Esophagus muscularis mucosa (tissue), 4 donors: ENCODE results near the gene MXI1. TPM values are rescaled to one million over a fixed set of nuclear protein-coding genes. Genes with fewer than 3 reads are reported as not detected.
"Not testable (repeated sequence)": the region's sequence is repeated elsewhere in the genome, so short reads cannot be mapped to it uniquely, and the experiment has no call there.

Source experiments
- DNase-seq: peaks from one replicate; pipeline ENCODE4 v3.0.0-alpha.2; 2017; ENCODE audit errors: extremely low spot score
- H3K27ac ChIP-seq, 4 donors: fragments of 200-600 bp; sonication (generic); replicated peaks in 1 of 4; 1 replicate in 3 of 4; 2 replicates in 1 of 4; pipeline ENCODE4 v1.5.1; 2016 to 2019; ENCODE audit warnings: mild to moderate bottlenecking in 1 of 4
- H3K27me3 ChIP-seq, 4 donors: fragments of 200-600 bp; sonication (generic); one replicate each; pipeline versions ENCODE4 v1.5.1 to v1.6.0; 2016 to 2019
- H3K36me3 ChIP-seq, 4 donors: fragments of 200-600 bp; sonication (generic); one replicate each; pipeline ENCODE4 v1.5.1; 2016 to 2019
- H3K4me1 ChIP-seq, 4 donors: fragments of 200-600 bp; sonication (generic); one replicate each; pipeline ENCODE4 v1.5.1; 2016 to 2019
- H3K4me3 ChIP-seq, 4 donors: fragments of 200-600 bp; sonication (generic); 1 replicate in 2 of 4; 2 replicates in 2 of 4; pipeline ENCODE4 v1.5.1; 2016 to 2019; ENCODE audit warnings: mild to moderate bottlenecking in 4 of 4, moderate library complexity in 1 of 4
- H3K9me3 ChIP-seq, 4 donors: fragments of 200-600 bp; sonication (generic); 1 replicate in 3 of 4; 2 replicates in 1 of 4; pipeline ENCODE4 v1.5.1; 2016 to 2019
- CTCF ChIP-seq, 3 experiments: fragments of 200-600 bp in 2 of 3; fragments of 450-650 bp in 1 of 3; sonication (generic) in 2 of 3; IDR thresholded peaks; one replicate each; pipeline ENCODE4 v1.5.1; 2017 to 2019; ENCODE audit warnings: antibody characterized with exemption in 3 of 3, mild to moderate bottlenecking in 2 of 3, moderate library complexity in 1 of 3
- EP300 ChIP-seq: sonication (generic); formaldehyde crosslinking; IDR thresholded peaks from one replicate; pipeline ENCODE4 v1.6.1; 2017; ENCODE audit warnings: antibody characterized with exemption
- POLR2A ChIP-seq: fragments of 450-650 bp; IDR thresholded peaks from one replicate; pipeline ENCODE4 v1.6.1; 2017; ENCODE audit warnings: antibody characterized with exemption, moderate library complexity, mild to moderate bottlenecking, low read depth
- POLR2AphosphoS5 ChIP-seq, 2 donors: sonication (generic); formaldehyde crosslinking; IDR thresholded peaks; one replicate each; pipeline ENCODE4 v1.6.1; 2017; ENCODE audit warnings: antibody characterized with exemption in 2 of 2
- whole genome bisulfite sequencing: methylation state at CpG from one replicate; pipeline ENCODE4 v1.1.5; 2018; 5-methylcytosine and 5-hydroxymethylcytosine counted together
- intact Hi-C: fragments of 100-400 bp; cut with DNase I; formaldehyde crosslinking; loops from one replicate; pipeline ENCODE4 v1.15.1; 2023
- total RNA-seq, 4 donors: library from RNA; depleted of rRNA; stranded (reverse); fragments of >200 nt; gene quantifications; one replicate each; pipeline versions ENCODE4 v1.1.0 to v1.2.1, GENCODE V29; 2016

MXI1 gene
- total RNA-seq, 4 donors from 2014 or later: 198 to 292 (median 226) TPM

DNA sequence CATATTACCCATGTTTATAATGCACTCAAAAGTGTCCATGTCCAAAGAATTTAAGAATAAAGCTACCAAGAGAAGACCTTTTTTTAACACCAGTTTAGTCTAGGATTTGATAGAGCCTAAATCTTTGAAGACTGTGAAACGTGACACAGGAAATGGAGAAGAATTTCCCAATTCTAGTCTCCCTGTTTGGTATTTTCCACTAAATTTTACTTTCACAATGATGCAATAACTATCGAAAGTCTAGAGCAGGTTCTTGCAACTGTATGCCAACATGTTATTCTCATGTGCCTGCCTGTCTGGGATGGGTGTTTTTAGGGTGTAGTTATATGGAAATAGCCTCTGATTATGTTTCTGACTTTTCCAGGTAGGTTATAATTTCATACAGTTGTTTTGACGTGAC lies 6.9 kb upstream of the MXI1 start:
- no peak for DNase-seq
- intact Hi-C loops: loop anchor here (2.0 to 10.0 kb wide), 3 partner anchors 60 to 364 kb away; partner anchors contain the start of gene SMC3
- Histone ChIP-seq H3K27ac (no peak overlapping the region), H3K4me3 (no peak overlapping the region), H3K4me1 (no peaks in the 10 kb centered on the region), H3K36me3 (no peaks in the 10 kb centered on the region), H3K27me3 (no peaks in the 10 kb centered on the region), H3K9me3 (no peaks in the 10 kb centered on the region)
- TF ChIP-seq POLR2AphosphoS5 (IDR thresholded peaks at IDR 0.05) (no peak), EP300 (no peak), POLR2A (no peak), CTCF (IDR thresholded peaks at IDR 0.05) (no peak)
- WGBS: 72% methylated on average over 3 of the region's 3 CpGs

GRCh38 chr10:110201046-110201445 lies 6.4 kb upstream of the MXI1 start:
- H3K9me3 ChIP-seq, H3K27ac ChIP-seq, H3K4me1 ChIP-seq, H3K27me3 ChIP-seq, H3K36me3 ChIP-seq, H3K4me3 ChIP-seq: not testable (repeated sequence)
- DNase-seq: peak; percentile 62
- WGBS: 91% methylated on average over 8 of the region's 8 CpGs
- intact Hi-C loops: loop anchor here (2.0 to 10.0 kb wide), 3 partner anchors 60 to 364 kb away; partner anchors contain the start of gene SMC3

DNA sequence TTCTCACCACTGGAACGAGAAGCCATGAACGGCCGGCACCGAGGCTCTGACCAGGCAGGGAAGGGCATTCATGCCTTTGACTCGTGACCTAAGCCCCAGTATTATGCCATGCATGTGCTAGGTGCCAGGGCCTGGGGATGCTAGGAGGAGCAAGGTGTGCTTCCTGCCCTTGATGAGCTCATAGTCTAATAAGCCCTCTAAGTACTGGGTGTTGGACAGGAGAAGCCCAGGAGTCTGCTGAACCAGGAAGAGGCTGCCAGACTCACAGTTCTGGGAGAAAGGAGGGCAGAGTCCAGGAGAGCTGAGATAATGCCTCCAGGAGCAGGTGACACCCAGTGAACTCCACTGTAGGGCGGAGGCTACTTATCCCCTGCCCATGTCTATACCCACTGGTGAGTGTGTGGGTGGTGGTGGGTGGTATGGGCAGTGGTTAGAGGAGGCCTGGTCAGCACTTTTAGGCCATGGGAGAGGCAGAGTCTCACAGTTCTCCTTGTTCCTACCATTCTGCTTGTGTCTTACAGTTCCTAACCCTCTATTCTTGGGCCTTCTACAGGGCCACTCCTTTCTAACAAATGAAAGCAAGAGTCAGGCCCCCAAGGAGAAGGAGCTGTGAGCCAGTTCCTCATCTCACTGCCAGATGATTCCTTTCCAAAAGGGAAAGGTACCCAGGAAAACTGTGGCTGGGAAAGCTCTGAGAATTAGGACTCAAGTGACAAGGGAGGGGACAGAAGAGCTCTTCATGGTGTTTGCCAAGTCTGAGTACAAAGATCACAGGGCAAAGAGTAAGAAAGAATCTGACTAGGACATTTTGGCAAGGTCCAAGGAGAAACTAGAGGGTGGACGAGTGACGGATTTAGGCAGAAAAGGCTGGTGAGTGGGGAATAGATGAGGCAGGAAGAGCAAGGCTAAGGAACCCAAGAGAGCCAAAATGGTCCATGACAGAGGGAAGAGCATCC lies 3.6 kb upstream of the MXI1 start:
- peak; percentile 57 for DNase-seq
- Histone ChIP-seq H3K27ac (no peak overlapping the region), H3K27me3 (no peaks in the 10 kb centered on the region), H3K36me3 (no peaks in the 10 kb centered on the region), H3K4me1 (peaks cover 5 to 10% (median 8%) of the 10 kb centered on the region in 4 donors), H3K4me3 (no peak overlapping the region), H3K9me3 (no peaks in the 10 kb centered on the region)
- intact Hi-C loops: loop anchor here (10.0 kb wide), 2 partner anchors 319 to 361 kb away; partner anchors contain the start of gene SMC3
- TF ChIP-seq EP300: no peak
- WGBS: 93% methylated on average over 8 of the region's 8 CpGs

DNA sequence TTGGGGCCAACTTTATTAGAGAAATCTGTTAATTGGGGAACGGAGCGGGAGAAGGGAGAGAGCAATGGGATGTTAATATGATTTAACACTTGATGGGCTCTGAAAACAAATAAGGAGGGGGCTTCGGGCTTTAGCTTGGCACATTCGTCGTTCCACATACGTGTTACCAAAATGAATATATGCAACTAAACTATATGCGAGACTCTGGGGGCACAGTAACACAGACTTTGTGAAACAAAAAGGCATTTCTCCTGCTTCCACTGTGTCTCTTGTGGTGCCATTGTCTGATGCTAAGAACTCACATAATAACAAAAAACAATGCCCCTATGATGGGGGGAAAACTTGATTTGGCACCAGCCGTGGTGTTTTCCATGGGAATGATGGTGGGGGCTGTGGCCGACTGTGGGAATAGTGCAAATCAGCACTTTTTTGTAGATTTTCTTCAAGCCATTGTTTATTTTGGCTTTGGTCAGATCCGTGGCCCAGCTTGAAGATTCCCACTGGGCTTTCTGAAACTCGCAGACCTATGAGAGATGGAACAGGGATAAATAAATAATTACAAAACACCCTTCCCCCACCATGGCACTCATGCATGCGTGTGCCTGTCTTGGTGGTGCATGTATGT lies 2.2 kb upstream of the MXI1 start:
- Histone ChIP-seq H3K9me3 (no peaks in the 10 kb centered on the region), H3K27ac (no peak overlapping the region), H3K4me3 (no peak overlapping the region), H3K36me3 (no peaks in the 10 kb centered on the region), H3K4me1 (peaks cover 5 to 10% (median 8%) of the 10 kb centered on the region in 4 donors), H3K27me3 (no peaks in the 10 kb centered on the region)
- WGBS: 75% methylated on average over 12 of the region's 12 CpGs
- TF ChIP-seq EP300 (no peak), CTCF (IDR thresholded peaks at IDR 0.05) (no peak), POLR2A (no peak), POLR2AphosphoS5 (IDR thresholded peaks at IDR 0.05) (no peak)
- peak; percentile 74 for DNase-seq
- intact Hi-C loops: loop anchor here (10.0 kb wide), 2 partner anchors 320 to 360 kb away; partner anchors contain the start of gene SMC3

GRCh38 chr10:110207805-110208613 lies 604 bp downstream of the MXI1 start:
- H3K36me3 ChIP-seq: no peaks in the 10 kb centered on the region
- DNase-seq: peak; percentile 91
- H3K27ac ChIP-seq: peak overlapping the region; percentile 94 to 100 (median 98)
- TF ChIP-seq CTCF (IDR thresholded peaks at IDR 0.05) (no peak), EP300 (no peak), POLR2A (no peak), POLR2AphosphoS5 (IDR thresholded peaks at IDR 0.05) (peak in 1 of 2 donors; percentile 13)
- WGBS: 0% methylated on average over 27 of the region's 57 CpGs
- no peaks in the 10 kb centered on the region for H3K9me3 ChIP-seq
- intact Hi-C loops: loop anchor here (2.0 to 10.0 kb wide), 3 partner anchors 71 to 357 kb away; partner anchors contain the start of gene SMC3
- H3K27me3 ChIP-seq: no peaks in the 10 kb centered on the region
- H3K4me3 ChIP-seq: peak overlapping the region; percentile 80 to 91 (median 86)
- peaks cover 20 to 27% (median 24%) of the 10 kb centered on the region in 4 donors for H3K4me1 ChIP-seq
